GM19023 (cell line): ENCODE measurements around the gene RNF167.
A peak's percentile ranks its signal among the peaks of the same experiment; 100 is the strongest.

Source experiments
- ATAC-seq: cut with Tn5 transposase; IDR thresholded peaks from one replicate; pipeline ENCODE4 v1.9.1; 2021; ENCODE audit warnings: mild to moderate bottlenecking, moderate library complexity; ENCODE audit not compliant: unreplicated experiment

RNF167 gene

GRCh38 chr17:4950075-4950745 is 10.1 kb downstream of the RNF167 start:
- ATAC-seq = peak; percentile 2

GRCh38 chr17:4950746-4951204 is 10.7 kb downstream of the RNF167 start, which contains the start of gene ENO3:
TSS of gene ENO3 (plus strand) at chr17:4951119. CDS start at chr17:4951830, 711 bp downstream.
- ATAC-seq = no peak

- no peak for ATAC-seq
These were observed 11.4 kb downstream of the RNF167 start for GRCh38 chr17:4951486-4951885.

GRCh38 chr17:4953451-4953961 is 13.4 kb downstream of the RNF167 start:
- no peak for ATAC-seq

GRCh38 chr17:4955091-4955490 is 15.0 kb downstream of the RNF167 start:
- no peak for ATAC-seq

GRCh38 chr17:4956493-4957061 is 16.5 kb downstream of the RNF167 start:
- ATAC-seq = no peak

GRCh38 chr17:4958102-4958501 is 18.0 kb downstream of the RNF167 start:
- ATAC-seq = no peak

GRCh38 chr17:4959261-4959965 is 19.3 kb downstream of the RNF167 start:
- no peak for ATAC-seq

GRCh38 chr17:4960279-4960922 is 20.3 kb downstream of the RNF167 start:
- no peak for ATAC-seq

GRCh38 chr17:4965311-4965986 is 25.4 kb downstream of the RNF167 start:
- no peak for ATAC-seq

GRCh38 chr17:4966844-4967538 is 26.9 kb downstream of the RNF167 start:
- ATAC-seq = peak; percentile 82

GRCh38 chr17:4967539-4968485 is 27.7 kb downstream of the RNF167 start, which contains the start of gene SPAG7:
TSS of gene SPAG7 (minus strand) at chr17:4967817. CDS start at chr17:4967804, 13 bp downstream.
- peak; percentile 54 for ATAC-seq

- ATAC-seq = no peak
These were observed 28.5 kb downstream of the RNF167 start for GRCh38 chr17:4968486-4969046.

GRCh38 chr17:4969047-4969550 is 29.0 kb downstream of the RNF167 start:
- ATAC-seq = no peak

- ATAC-seq = no peak
These were observed 29.6 kb downstream of the RNF167 start for GRCh38 chr17:4969551-4970173.

GRCh38 chr17:4970273-4970672 is 30.2 kb downstream of the RNF167 start:
- no peak for ATAC-seq

GRCh38 chr17:4971826-4972225 is 31.8 kb downstream of the RNF167 start:
- no peak for ATAC-seq

- ATAC-seq = no peak
These were observed 32.3 kb downstream of the RNF167 start for GRCh38 chr17:4972322-4972721.
